BLaER1 (cell line): ENCODE results near the gene SH3BGRL2.

Experiments
- H3K27ac ChIP-seq: shearing (Covaris generic); formaldehyde crosslinking; 2 replicates; pipeline ENCODE4 v1.8.1; 2022
- H3K27me3 ChIP-seq: shearing (Covaris generic); formaldehyde crosslinking; 2 replicates; pipeline ENCODE4 v1.8.1; 2022
- H3K36me3 ChIP-seq: shearing (Covaris generic); formaldehyde crosslinking; 2 replicates; pipeline ENCODE4 v1.8.1; 2022
- H3K4me1 ChIP-seq: shearing (Covaris generic); formaldehyde crosslinking; 2 replicates; pipeline ENCODE4 v1.8.1; 2022
- H3K4me2 ChIP-seq: shearing (Covaris generic); formaldehyde crosslinking; 2 replicates; pipeline ENCODE4 v1.8.1; 2022
- H3K4me3 ChIP-seq: shearing (Covaris generic); formaldehyde crosslinking; 2 replicates; pipeline ENCODE4 v1.8.1; 2022
- H3K9ac ChIP-seq: shearing (Covaris generic); formaldehyde crosslinking; 2 replicates; pipeline ENCODE4 v1.8.1; 2022
- H3K9me3 ChIP-seq: shearing (Covaris generic); formaldehyde crosslinking; 2 replicates; pipeline ENCODE4 v1.8.1; 2022
- H4K20me1 ChIP-seq: shearing (Covaris generic); formaldehyde crosslinking; 2 replicates; pipeline ENCODE4 v1.8.1; 2022
- Cebpa-rat ChIP-seq: shearing (Covaris generic); IDR thresholded peaks from 2 replicates; pipeline ENCODE4 v1.8.1; 2022

Gene SH3BGRL2

DNA sequence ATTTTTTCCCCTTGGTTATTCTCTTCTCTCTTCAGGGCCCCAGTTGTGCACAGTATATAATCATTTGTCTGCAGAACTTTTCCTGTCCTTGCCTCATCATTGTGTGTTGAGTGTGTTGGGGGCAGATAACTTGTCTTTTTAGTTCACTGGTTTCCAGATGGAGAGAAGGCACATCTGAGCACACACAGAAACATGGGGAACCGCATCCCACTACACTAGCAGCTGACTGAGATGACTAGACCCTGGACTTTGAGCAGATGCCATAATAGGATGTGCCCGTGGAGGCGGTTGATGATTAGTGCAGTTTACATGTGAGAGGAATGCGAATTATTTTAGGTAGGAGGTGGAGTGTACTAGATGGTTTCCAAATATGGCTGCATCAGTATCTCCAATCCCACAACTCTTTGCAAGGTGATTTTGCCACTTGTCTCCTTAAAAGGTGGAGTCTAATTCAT is 26.5 kb upstream of the SH3BGRL2 start:
- H3K9ac ChIP-seq: no peak overlapping the region
- no peak overlapping the region for H3K4me3 ChIP-seq
- H4K20me1 ChIP-seq: no peaks in the 10 kb centered on the region
- H3K4me2 ChIP-seq: no peak overlapping the region
- H3K36me3 ChIP-seq: no peaks in the 10 kb centered on the region
- TF ChIP-seq Cebpa-rat: no peak
- no peak overlapping the region for H3K27ac ChIP-seq
- H3K27me3 ChIP-seq: no peaks in the 10 kb centered on the region
- H3K4me1 ChIP-seq: no peaks in the 10 kb centered on the region
- H3K9me3 ChIP-seq: no peaks in the 10 kb centered on the region

- Histone ChIP-seq H3K9ac (no peak overlapping the region), H3K4me1 (no peaks in the 10 kb centered on the region)
These were observed 26.1 kb upstream of the SH3BGRL2 start for GRCh38 chr6:79605061-79605460.

DNA sequence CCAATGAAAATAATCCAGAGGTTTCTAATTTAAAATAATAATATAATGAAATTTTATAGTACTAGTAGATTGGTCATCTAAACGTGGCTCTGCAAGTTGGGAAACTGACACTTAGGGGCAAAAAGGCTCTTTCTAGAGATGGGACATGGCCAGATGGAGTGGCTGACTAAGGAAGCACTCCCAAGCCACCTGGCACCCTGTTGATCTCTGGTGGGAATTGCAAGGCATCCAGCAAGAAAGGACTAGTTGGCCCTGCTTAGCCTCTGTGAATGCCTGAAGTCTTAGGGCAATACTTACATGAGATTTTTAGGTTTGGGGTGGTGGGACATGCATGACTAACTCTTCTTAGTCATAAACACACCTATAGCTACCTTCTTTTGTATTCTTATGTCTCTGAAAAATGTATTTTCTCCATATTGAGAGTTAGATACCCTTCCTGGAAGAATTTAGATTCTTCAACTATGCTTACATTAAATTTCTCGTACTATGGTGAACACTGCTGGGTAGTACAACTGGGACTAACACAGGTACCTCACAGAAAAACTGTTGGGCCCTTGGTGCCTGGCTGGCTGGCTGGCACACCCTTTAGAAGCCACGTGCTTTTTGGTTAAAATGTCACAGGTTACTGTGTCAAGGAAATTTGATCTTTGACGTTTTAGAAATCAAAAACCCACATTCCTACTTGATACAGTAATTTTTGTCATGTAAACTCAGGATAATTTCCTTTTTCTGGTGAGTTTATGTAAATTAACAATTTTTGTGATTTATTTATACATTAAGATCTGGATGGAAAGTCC is 25.0 kb upstream of the SH3BGRL2 start:
- Histone ChIP-seq H3K27ac (no peak overlapping the region), H3K4me1 (no peaks in the 10 kb centered on the region), H3K27me3 (no peaks in the 10 kb centered on the region), H3K9me3 (no peaks in the 10 kb centered on the region), H4K20me1 (no peaks in the 10 kb centered on the region), H3K4me2 (no peak overlapping the region), H3K9ac (no peak overlapping the region), H3K36me3 (no peaks in the 10 kb centered on the region), H3K4me3 (no peak overlapping the region)
- TF ChIP-seq Cebpa-rat: no peak

More at GRCh38 chr6:79605061-79605460, 26.1 kb upstream of the SH3BGRL2 start:
- no peak for TF ChIP-seq Cebpa-rat
- Histone ChIP-seq H3K27ac (no peak overlapping the region), H3K4me3 (no peak overlapping the region), H3K36me3 (no peaks in the 10 kb centered on the region), H3K4me2 (no peak overlapping the region), H3K9me3 (no peaks in the 10 kb centered on the region), H4K20me1 (no peaks in the 10 kb centered on the region), H3K27me3 (no peaks in the 10 kb centered on the region)

GRCh38 chr6:79607000-79607399 is 24.1 kb upstream of the SH3BGRL2 start:
- H3K9me3 ChIP-seq: no peaks in the 10 kb centered on the region
- no peak overlapping the region for H3K9ac ChIP-seq
- H3K4me1 ChIP-seq: no peaks in the 10 kb centered on the region
- H4K20me1 ChIP-seq: no peaks in the 10 kb centered on the region
- no peak for TF ChIP-seq Cebpa-rat
- no peak overlapping the region for H3K27ac ChIP-seq
- H3K4me2 ChIP-seq: no peak overlapping the region
- H3K36me3 ChIP-seq: no peaks in the 10 kb centered on the region
- no peak overlapping the region for H3K4me3 ChIP-seq
- no peaks in the 10 kb centered on the region for H3K27me3 ChIP-seq

GRCh38 chr6:79608334-79609224 is 22.6 kb upstream of the SH3BGRL2 start:
- Histone ChIP-seq H3K4me3 (no peak overlapping the region), H4K20me1 (no peaks in the 10 kb centered on the region), H3K9ac (no peak overlapping the region), H3K4me1 (no peaks in the 10 kb centered on the region), H3K9me3 (no peaks in the 10 kb centered on the region), H3K36me3 (no peaks in the 10 kb centered on the region), H3K27ac (no peak overlapping the region), H3K4me2 (no peak overlapping the region), H3K27me3 (no peaks in the 10 kb centered on the region)
- TF ChIP-seq Cebpa-rat: no peak

GRCh38 chr6:79609225-79609595 is 21.9 kb upstream of the SH3BGRL2 start:
- H3K4me3 ChIP-seq: no peak overlapping the region
- H3K27ac ChIP-seq: no peak overlapping the region
- no peak overlapping the region for H3K9ac ChIP-seq
- H3K9me3 ChIP-seq: no peaks in the 10 kb centered on the region
- H3K4me1 ChIP-seq: no peaks in the 10 kb centered on the region
- H3K36me3 ChIP-seq: no peaks in the 10 kb centered on the region
- H3K4me2 ChIP-seq: no peak overlapping the region
- TF ChIP-seq Cebpa-rat: no peak
- no peaks in the 10 kb centered on the region for H4K20me1 ChIP-seq
- no peaks in the 10 kb centered on the region for H3K27me3 ChIP-seq

- H3K27me3 ChIP-seq: no peaks in the 10 kb centered on the region
- no peaks in the 10 kb centered on the region for H3K4me1 ChIP-seq
- H3K9ac ChIP-seq: no peak overlapping the region
- H3K4me3 ChIP-seq: no peak overlapping the region
- H3K4me2 ChIP-seq: no peak overlapping the region
- H4K20me1 ChIP-seq: no peaks in the 10 kb centered on the region
- no peaks in the 10 kb centered on the region for H3K36me3 ChIP-seq
- no peak overlapping the region for H3K27ac ChIP-seq
- H3K9me3 ChIP-seq: no peaks in the 10 kb centered on the region
- no peak for TF ChIP-seq Cebpa-rat
These were observed 20.7 kb upstream of the SH3BGRL2 start for GRCh38 chr6:79610306-79611009.

GRCh38 chr6:79612457-79612856 is 18.7 kb upstream of the SH3BGRL2 start:
- H3K27ac ChIP-seq: no peak overlapping the region
- H3K4me3 ChIP-seq: no peak overlapping the region
- TF ChIP-seq Cebpa-rat: no peak
- H3K36me3 ChIP-seq: no peaks in the 10 kb centered on the region
- H3K4me2 ChIP-seq: no peak overlapping the region
- no peaks in the 10 kb centered on the region for H3K4me1 ChIP-seq
- H4K20me1 ChIP-seq: no peaks in the 10 kb centered on the region
- H3K9me3 ChIP-seq: no peaks in the 10 kb centered on the region
- H3K9ac ChIP-seq: no peak overlapping the region
- no peaks in the 10 kb centered on the region for H3K27me3 ChIP-seq

DNA sequence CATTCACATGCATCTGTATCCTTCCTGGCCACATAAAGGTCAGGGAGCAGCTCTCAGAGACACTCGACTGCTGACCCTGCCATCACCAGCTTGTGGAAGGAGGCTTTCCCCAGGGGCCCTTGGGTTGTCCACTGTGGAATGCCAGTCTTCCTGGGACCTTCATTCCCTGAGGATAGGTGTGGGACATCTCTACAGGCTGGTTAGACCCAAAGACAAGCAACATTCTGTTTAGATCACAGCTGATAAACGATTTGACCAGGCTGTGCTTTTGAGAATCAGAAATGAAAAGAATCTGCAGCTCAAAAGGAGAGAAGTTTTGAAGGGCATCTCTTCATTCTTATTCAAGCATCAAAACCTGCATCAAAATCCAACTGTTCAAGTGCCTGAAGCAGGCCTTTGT is 18.2 kb upstream of the SH3BGRL2 start:
- Histone ChIP-seq H3K36me3 (no peaks in the 10 kb centered on the region), H3K9me3 (no peaks in the 10 kb centered on the region), H3K4me3 (no peak overlapping the region), H3K4me1 (no peaks in the 10 kb centered on the region), H3K27ac (no peak overlapping the region), H4K20me1 (no peaks in the 10 kb centered on the region), H3K9ac (no peak overlapping the region), H3K4me2 (no peak overlapping the region), H3K27me3 (no peaks in the 10 kb centered on the region)
- no peak for TF ChIP-seq Cebpa-rat
